ENCODE data around the gene SLC38A10. TPM values are rescaled to one million over a fixed set of nuclear protein-coding genes. Genes with fewer than 3 reads are reported as not detected.

The SLC38A10 gene
- total and polyA plus RNA-seq, 7 experiments from 2014 or later: 45.0 to 122 (median 84.8) TPM

GRCh38 chr17:81334987-81335772, 40.1 kb upstream of the SLC38A10 start:
- H3K9me3 ChIP-seq (ENCODE audit: control insufficient read depth in 2 of 3, low read length in 3 of 3): no peaks in the 10 kb centered on the region
- H3K4me1 Mint-ChIP-seq: peaks cover 0 to 5% (median 0%) of the 10 kb centered on the region in 7 donors
- intact Hi-C loops (cut with micrococcal nuclease): no loop called here
- H3K4me3 Mint-ChIP-seq: no peak overlapping the region
- POLR2A ChIA-PET: no interaction called here
- H3K27ac ChIP-seq (ENCODE audit: low read depth, low read length): no peak overlapping the region
- H3K36me3 ChIP-seq (ENCODE audit: control insufficient read depth in 2 of 3, insufficient read depth in 3 of 3, low read length in 3 of 3): no peaks in the 10 kb centered on the region
- no peak for ATAC-seq
- DNase-seq: no peak
- peaks cover 0 to 10% of the 10 kb centered on the region in 2 donors for H3K27me3 ChIP-seq (ENCODE audit: control insufficient read depth in 2 of 2, insufficient read depth in 2 of 2, low read length in 2 of 2)
- H3K4me1 ChIP-seq (ENCODE audit: control insufficient read depth in 2 of 2, insufficient read depth in 2 of 2, low read length in 2 of 2): no peaks in the 10 kb centered on the region
- H3K27me3 Mint-ChIP-seq: peaks cover 15 to 36% (median 19%) of the 10 kb centered on the region in 5 donors
- no peak overlapping the region for H3K27ac Mint-ChIP-seq
- CTCF ChIA-PET: no interaction called here
- H3K36me3 Mint-ChIP-seq: peaks cover 0 to 3% (median 0%) of the 10 kb centered on the region in 5 donors
- H3K9me3 Mint-ChIP-seq: no peaks in the 10 kb centered on the region
- no peak overlapping the region for H3K4me3 ChIP-seq (ENCODE audit: low read length)

- intact Hi-C loops (cut with micrococcal nuclease): no loop called here
- no peak overlapping the region for H3K4me3 ChIP-seq (ENCODE audit: low read length)
- H3K9me3 ChIP-seq (ENCODE audit: control insufficient read depth in 2 of 3, low read length in 3 of 3): no peaks in the 10 kb centered on the region
- H3K4me3 Mint-ChIP-seq: no peak overlapping the region
- peaks cover 0 to 3% (median 0%) of the 10 kb centered on the region in 5 donors for H3K36me3 Mint-ChIP-seq
- H3K36me3 ChIP-seq (ENCODE audit: control insufficient read depth in 2 of 3, insufficient read depth in 3 of 3, low read length in 3 of 3): no peaks in the 10 kb centered on the region
- H3K27ac Mint-ChIP-seq: no peak overlapping the region
- H3K9me3 Mint-ChIP-seq: no peaks in the 10 kb centered on the region
- peaks cover 13 to 35% (median 16%) of the 10 kb centered on the region in 5 donors for H3K27me3 Mint-ChIP-seq
- no peak overlapping the region for H3K27ac ChIP-seq (ENCODE audit: low read depth, low read length)
- CTCF ChIA-PET: no interaction called here
- POLR2A ChIA-PET: no interaction called here
- H3K4me1 ChIP-seq (ENCODE audit: control insufficient read depth in 2 of 2, insufficient read depth in 2 of 2, low read length in 2 of 2): no peaks in the 10 kb centered on the region
- peaks cover 0 to 9% of the 10 kb centered on the region in 2 donors for H3K27me3 ChIP-seq (ENCODE audit: control insufficient read depth in 2 of 2, insufficient read depth in 2 of 2, low read length in 2 of 2)
- ATAC-seq: no peak
- DNase-seq: no peak
- peaks cover 0 to 5% (median 0%) of the 10 kb centered on the region in 7 donors for H3K4me1 Mint-ChIP-seq
Observed at GRCh38 chr17:81334391-81334901, 39.3 kb upstream of the SLC38A10 start.

GRCh38 chr17:81333616-81334368, 38.7 kb upstream of the SLC38A10 start:
- H3K27me3 Mint-ChIP-seq: peaks cover 6 to 29% (median 10%) of the 10 kb centered on the region in 5 donors
- H3K36me3 Mint-ChIP-seq: peaks cover 0 to 3% (median 0%) of the 10 kb centered on the region in 5 donors
- Histone ChIP-seq H3K27me3 (ENCODE audit: control insufficient read depth in 2 of 2, insufficient read depth in 2 of 2, low read length in 2 of 2) (peaks cover 0 to 3% of the 10 kb centered on the region in 2 donors), H3K4me3 (ENCODE audit: low read length) (no peak overlapping the region), H3K27ac (ENCODE audit: low read depth, low read length) (no peak overlapping the region), H3K9me3 (ENCODE audit: control insufficient read depth in 2 of 3, low read length in 3 of 3) (no peaks in the 10 kb centered on the region), H3K36me3 (ENCODE audit: control insufficient read depth in 2 of 3, insufficient read depth in 3 of 3, low read length in 3 of 3) (no peaks in the 10 kb centered on the region), H3K4me1 (ENCODE audit: control insufficient read depth in 2 of 2, insufficient read depth in 2 of 2, low read length in 2 of 2) (no peaks in the 10 kb centered on the region)
- no peak overlapping the region for H3K4me3 Mint-ChIP-seq
- ChIA-PET POLR2A (no interaction called here), CTCF (no interaction called here)
- intact Hi-C loops (cut with micrococcal nuclease): no loop called here
- H3K4me1 Mint-ChIP-seq: peaks cover 0 to 2% (median 0%) of the 10 kb centered on the region in 7 donors
- no peak for ATAC-seq
- no peaks in the 10 kb centered on the region for H3K9me3 Mint-ChIP-seq
- DNase-seq: no peak
- no peak overlapping the region for H3K27ac Mint-ChIP-seq

- no peaks in the 10 kb centered on the region for H3K4me1 ChIP-seq (ENCODE audit: control insufficient read depth in 2 of 2, insufficient read depth in 2 of 2, low read length in 2 of 2)
- ATAC-seq (no peak), DNase-seq (no peak)
- H3K27ac Mint-ChIP-seq: no peak overlapping the region
- no peaks in the 10 kb centered on the region for H3K9me3 ChIP-seq (ENCODE audit: control insufficient read depth in 2 of 3, low read length in 3 of 3)
- ChIA-PET POLR2A (no interaction called here), CTCF (interaction anchor here (0.5 kb wide), 1 partner anchor 1162 kb away, joined by 3 read pairs; no protein-coding TSS in a partner anchor)
- no peak overlapping the region for H3K4me3 Mint-ChIP-seq
- H3K27me3 Mint-ChIP-seq: peaks cover 2 to 23% (median 9%) of the 10 kb centered on the region in 5 donors
- H3K9me3 Mint-ChIP-seq: no peaks in the 10 kb centered on the region
- H3K36me3 Mint-ChIP-seq: peaks cover 0 to 3% (median 0%) of the 10 kb centered on the region in 5 donors
- peaks cover 0 to 2% (median 0%) of the 10 kb centered on the region in 7 donors for H3K4me1 Mint-ChIP-seq
- H3K27ac ChIP-seq (ENCODE audit: low read depth, low read length): no peak overlapping the region
- intact Hi-C loops (cut with micrococcal nuclease): no loop called here
- H3K36me3 ChIP-seq (ENCODE audit: control insufficient read depth in 2 of 3, insufficient read depth in 3 of 3, low read length in 3 of 3): no peaks in the 10 kb centered on the region
- no peaks in the 10 kb centered on the region for H3K27me3 ChIP-seq (ENCODE audit: control insufficient read depth in 2 of 2, insufficient read depth in 2 of 2, low read length in 2 of 2)
- no peak overlapping the region for H3K4me3 ChIP-seq (ENCODE audit: low read length)
Observed at GRCh38 chr17:81332914-81333528, 37.9 kb upstream of the SLC38A10 start.

GRCh38 chr17:81332118-81332834, 37.2 kb upstream of the SLC38A10 start:
- Mint-ChIP-seq H3K36me3 (peaks cover 0 to 3% (median 0%) of the 10 kb centered on the region in 5 donors), H3K9me3 (no peaks in the 10 kb centered on the region), H3K4me1 (peaks cover 0 to 2% (median 0%) of the 10 kb centered on the region in 7 donors), H3K27me3 (peaks cover 4 to 23% (median 9%) of the 10 kb centered on the region in 5 donors), H3K4me3 (no peak overlapping the region), H3K27ac (no peak overlapping the region)
- POLR2A ChIA-PET: no interaction called here
- no peak overlapping the region for H3K27ac ChIP-seq (ENCODE audit: low read depth, low read length)
- H3K36me3 ChIP-seq (ENCODE audit: control insufficient read depth in 2 of 3, insufficient read depth in 3 of 3, low read length in 3 of 3): no peaks in the 10 kb centered on the region
- no peak for ATAC-seq
- H3K4me3 ChIP-seq (ENCODE audit: low read length): no peak overlapping the region
- intact Hi-C loops (cut with micrococcal nuclease): no loop called here
- H3K4me1 ChIP-seq (ENCODE audit: control insufficient read depth in 2 of 2, insufficient read depth in 2 of 2, low read length in 2 of 2): no peaks in the 10 kb centered on the region
- H3K27me3 ChIP-seq (ENCODE audit: control insufficient read depth in 2 of 2, insufficient read depth in 2 of 2, low read length in 2 of 2): no peaks in the 10 kb centered on the region
- H3K9me3 ChIP-seq (ENCODE audit: control insufficient read depth in 2 of 3, low read length in 3 of 3): no peaks in the 10 kb centered on the region
- no peak for DNase-seq
- CTCF ChIA-PET: no interaction called here

- peaks cover 7 to 29% (median 11%) of the 10 kb centered on the region in 5 donors for H3K27me3 Mint-ChIP-seq
- intact Hi-C loops (cut with micrococcal nuclease): no loop called here
- ChIA-PET CTCF (no interaction called here), POLR2A (no interaction called here)
- H3K27ac ChIP-seq (ENCODE audit: low read depth, low read length): no peak overlapping the region
- H3K4me1 ChIP-seq (ENCODE audit: control insufficient read depth in 2 of 2, insufficient read depth in 2 of 2, low read length in 2 of 2): no peaks in the 10 kb centered on the region
- H3K27me3 ChIP-seq (ENCODE audit: control insufficient read depth in 2 of 2, insufficient read depth in 2 of 2, low read length in 2 of 2): no peaks in the 10 kb centered on the region
- no peak overlapping the region for H3K4me3 Mint-ChIP-seq
- no peaks in the 10 kb centered on the region for H3K9me3 Mint-ChIP-seq
- DNase-seq (no peak), ATAC-seq (no peak)
- peaks cover 0 to 3% (median 0%) of the 10 kb centered on the region in 5 donors for H3K36me3 Mint-ChIP-seq
- peaks cover 0 to 4% (median 0%) of the 10 kb centered on the region in 7 donors for H3K4me1 Mint-ChIP-seq
- no peak overlapping the region for H3K27ac Mint-ChIP-seq
- H3K36me3 ChIP-seq (ENCODE audit: control insufficient read depth in 2 of 3, insufficient read depth in 3 of 3, low read length in 3 of 3): no peaks in the 10 kb centered on the region
- no peak overlapping the region for H3K4me3 ChIP-seq (ENCODE audit: low read length)
- H3K9me3 ChIP-seq (ENCODE audit: control insufficient read depth in 2 of 3, low read length in 3 of 3): no peaks in the 10 kb centered on the region
Observed at GRCh38 chr17:81331527-81332043, 36.5 kb upstream of the SLC38A10 start.

Data from naive thymus-derived CD4-positive, alpha-beta T cell (primary cell).